Gastrocnemius medialis (tissue), 4 donors: Measurements from ENCODE around the gene UBE2QL1.

Experiments
- CTCF ChIP-seq, 5 experiments: fragments of 450-650 bp in 3 of 5; fragments of 200-600 bp in 2 of 5; sonication (generic) in 2 of 5; IDR thresholded peaks in 4 of 5; conservative IDR thresholded peaks in 1 of 5; 1 replicate in 4 of 5; 2 replicates in 1 of 5; pipeline ENCODE4 v1.5.1; 2016 to 2019; ENCODE audit warnings: antibody characterized with exemption in 5 of 5, mild to moderate bottlenecking in 3 of 5, moderate library complexity in 3 of 5
- POLR2A ChIP-seq, 2 donors: fragments of 450-650 bp; IDR thresholded peaks; one replicate each; pipeline ENCODE4 v1.6.1; 2017; ENCODE audit warnings: antibody characterized with exemption in 2 of 2, mild to moderate bottlenecking in 2 of 2, moderate library complexity in 2 of 2

DNA sequence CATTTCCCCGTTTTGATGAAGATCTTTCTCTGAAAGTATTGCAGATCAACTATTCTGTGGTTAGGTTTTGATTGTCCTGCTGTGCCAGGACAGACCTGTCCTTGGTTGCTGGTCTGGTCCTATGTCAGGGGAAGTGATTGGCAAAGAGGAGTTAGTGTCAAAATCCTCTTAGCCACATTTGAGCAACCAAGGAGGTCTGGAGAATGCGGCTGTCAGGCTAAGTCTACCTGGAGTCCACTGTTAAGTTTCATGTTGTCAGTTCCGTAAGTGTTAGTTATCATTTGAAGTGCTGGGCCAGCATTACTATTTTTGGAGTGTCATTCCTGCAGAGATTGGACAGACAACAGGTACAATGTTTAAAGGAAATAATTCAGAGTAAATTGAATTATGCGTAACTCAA, 62.3 kb downstream of the UBE2QL1 start:
- TF ChIP-seq POLR2A (IDR thresholded peaks at IDR 0.05) (no peak), CTCF (IDR thresholded peaks at IDR 0.05 in 4 of 5, conservative IDR thresholded peaks at IDR 0.05 in 1 of 5) (no peak)
